Body of pancreas (tissue), 4 donors: Measurements from ENCODE around the gene ARHGAP24.

ENCODE experiments used
- CTCF ChIP-seq, 7 experiments: fragments of 450-650 bp in 4 of 7; fragments of 200-600 bp in 3 of 7; sonication (generic) in 3 of 7; IDR thresholded peaks; one replicate each; pipeline ENCODE4 v1.5.1; 2016 to 2019; ENCODE audit warnings: antibody characterized with exemption in 7 of 7
- POLR2A ChIP-seq, 3 donors: fragments of 450-650 bp; IDR thresholded peaks; one replicate each; pipeline ENCODE4 v1.6.1; 2016; ENCODE audit warnings: antibody characterized with exemption in 3 of 3, mild to moderate bottlenecking in 2 of 3

GRCh38 chr4:85656759-85657505 is 182.0 kb downstream of the ARHGAP24 start:
- TF ChIP-seq POLR2A (IDR thresholded peaks at IDR 0.05), result no peak
- TF ChIP-seq CTCF (IDR thresholded peaks at IDR 0.05), result no peak
